ENCODE measurements around the gene ITPR1. TPM values are rescaled to one million over a fixed set of nuclear protein-coding genes. Genes with fewer than 3 reads are reported as not detected.

Gene ITPR1
- total and polyA plus RNA-seq, 2 experiments from 2014 or later: 6.8 to 21.0 TPM

- TF ChIP-seq REST (IDR thresholded peaks at IDR 0.05; ENCODE audit: unreplicated experiment): no peak
These were observed 172.0 kb downstream of the ITPR1 start (continued) for GRCh38 chr3:4665197-4665596.

GRCh38 chr3:4666071-4666470 lies 172.9 kb downstream of the ITPR1 start:
- H3K27ac Mint-ChIP-seq: no peak overlapping the region
- no peaks in the 10 kb centered on the region for H4K20me1 ChIP-seq (replicated peaks; ENCODE audit: insufficient read depth)
- H3F3A ChIP-seq (replicated peaks; ENCODE audit: low read depth): no peaks in the 10 kb centered on the region
- H3K27me3 Mint-ChIP-seq (ENCODE audit: insufficient read depth, low read depth, poor library complexity): peaks cover 2% of the 10 kb centered on the region
- H3K9me3 Mint-ChIP-seq: no peaks in the 10 kb centered on the region
- H3K27ac ChIP-seq (ENCODE audit: low read depth): no peak overlapping the region
- no peak overlapping the region for H3K4me2 ChIP-seq
- H3K36me3 Mint-ChIP-seq (ENCODE audit: low read depth): no peaks in the 10 kb centered on the region
- no peaks in the 10 kb centered on the region for H3K79me2 ChIP-seq (replicated peaks; ENCODE audit: insufficient read depth)
- H3K4me3 ChIP-seq: no peak overlapping the region
- no peaks in the 10 kb centered on the region for H3K36me3 ChIP-seq (ENCODE audit: insufficient read depth)
- H3K9me2 ChIP-seq (ENCODE audit: insufficient read depth): no peaks in the 10 kb centered on the region
- no peak overlapping the region for H2AFZ ChIP-seq
- no peak overlapping the region for H3K4me3 Mint-ChIP-seq
- H3K4me1 Mint-ChIP-seq: no peaks in the 10 kb centered on the region
- no peaks in the 10 kb centered on the region for H3K27me3 ChIP-seq (ENCODE audit: insufficient read depth)
- DNase-seq (ENCODE audit: low spot score) (no peak), ATAC-seq (no peak)
- TF ChIP-seq POLR2AphosphoS5 (IDR thresholded peaks at IDR 0.05; ENCODE audit: low read depth): no peak
- H3K4me1 ChIP-seq (ENCODE audit: insufficient read depth): no peaks in the 10 kb centered on the region

GRCh38 chr3:4670352-4670751 lies 177.2 kb downstream of the ITPR1 start:
- Mint-ChIP-seq H3K9me3 (no peaks in the 10 kb centered on the region), H3K36me3 (ENCODE audit: low read depth) (no peaks in the 10 kb centered on the region), H3K27me3 (ENCODE audit: insufficient read depth, low read depth, poor library complexity) (peaks cover 2% of the 10 kb centered on the region), H3K4me1 (no peaks in the 10 kb centered on the region), H3K27ac (no peak overlapping the region), H3K4me3 (no peak overlapping the region)
- no peaks in the 10 kb centered on the region for H3K27me3 ChIP-seq (ENCODE audit: insufficient read depth)
- no peaks in the 10 kb centered on the region for H4K20me1 ChIP-seq (replicated peaks; ENCODE audit: insufficient read depth)
- no peak overlapping the region for H3K4me3 ChIP-seq
- no peak overlapping the region for H3K27ac ChIP-seq (ENCODE audit: low read depth)
- no peak overlapping the region for H3K4me2 ChIP-seq
- H3K4me1 ChIP-seq (ENCODE audit: insufficient read depth): no peaks in the 10 kb centered on the region
- peaks cover 5% of the 10 kb centered on the region; the same call in 1 of the 2 replicates for H3K36me3 ChIP-seq (ENCODE audit: insufficient read depth)
- H3K9me2 ChIP-seq (ENCODE audit: insufficient read depth): no peaks in the 10 kb centered on the region
- ATAC-seq (peak; percentile 92), DNase-seq (ENCODE audit: low spot score) (peak; percentile 69)
- no peak overlapping the region for H2AFZ ChIP-seq
- H3K79me2 ChIP-seq (replicated peaks; ENCODE audit: insufficient read depth): no peaks in the 10 kb centered on the region
- no peaks in the 10 kb centered on the region for H3F3A ChIP-seq (replicated peaks; ENCODE audit: low read depth)
- TF ChIP-seq CTCF (conservative IDR thresholded peaks at IDR 0.05; ENCODE audit: low read depth in 2 of 2) (peak; percentile 70 to 72), EZH2 (IDR thresholded peaks at IDR 0.05; ENCODE audit: low read depth, unreplicated experiment) (no peak)

Data from GM23338 (cell line).